GM19240 (cell line): Measurements from ENCODE around the gene PDSS2.

Source experiments
- DNase-seq: peaks from one replicate; pipeline ENCODE4 v3.0.0; 2011; ENCODE audit warnings: low spot score; ENCODE audit not compliant: insufficient read length

Gene PDSS2

DNA sequence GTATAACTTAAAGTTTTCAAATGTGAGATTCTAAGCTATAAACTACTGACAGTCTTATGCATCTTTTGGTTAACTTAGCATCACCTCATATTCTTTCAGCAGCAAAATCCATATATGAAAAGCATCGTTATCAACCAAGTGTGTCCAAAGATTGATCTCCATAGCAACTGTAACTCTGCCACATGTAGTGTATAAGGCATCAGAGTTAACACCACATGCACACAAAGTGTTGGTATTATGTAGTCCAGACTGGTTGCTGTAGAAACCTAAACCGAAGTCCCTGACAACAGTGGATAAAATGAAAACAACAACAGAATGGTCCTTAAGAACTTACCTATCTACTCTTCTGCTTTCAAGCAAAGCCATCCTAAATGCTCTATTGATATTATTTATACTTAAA lies 39.6 kb downstream of the PDSS2 start:
- no peak for DNase-seq

DNA sequence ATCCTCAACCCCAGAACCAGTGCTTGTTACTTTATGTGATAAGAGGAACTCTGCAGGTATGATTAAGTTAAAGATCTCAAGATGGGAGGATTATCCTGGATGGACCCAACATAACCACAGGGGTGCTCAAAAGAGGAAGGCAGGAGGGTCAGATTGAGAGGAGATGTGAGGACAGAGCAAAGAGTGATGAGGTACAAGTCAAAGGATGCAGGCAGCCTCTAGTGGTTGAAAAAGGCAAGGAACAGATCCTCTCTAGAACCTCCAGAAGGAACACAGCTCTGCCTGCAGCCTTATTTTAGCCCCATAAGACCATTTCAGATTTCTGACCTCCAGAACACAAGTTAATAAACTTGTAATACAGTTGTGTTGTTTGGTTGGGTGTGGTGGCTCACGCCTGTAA lies 41.2 kb downstream of the PDSS2 start:
- no peak for DNase-seq

DNA sequence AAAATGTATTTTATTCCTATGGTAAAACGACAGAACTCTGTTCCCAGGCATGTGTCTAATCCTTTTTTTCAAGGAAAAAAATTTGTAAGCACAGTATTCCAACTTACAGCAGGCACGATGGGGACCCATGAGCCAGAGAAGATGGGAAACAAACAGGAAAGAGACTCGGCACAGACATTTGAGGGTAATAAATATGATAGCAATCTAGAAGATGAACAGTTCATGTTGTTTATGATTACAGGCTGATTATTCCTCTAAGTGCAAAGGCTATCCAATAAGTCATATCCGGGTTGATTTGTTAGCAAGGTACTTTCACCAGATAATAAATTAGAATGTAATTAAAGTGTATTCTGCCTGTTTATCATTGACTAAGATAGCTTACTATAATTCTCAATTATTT lies 43.2 kb downstream of the PDSS2 start:
- DNase-seq = no peak

DNA sequence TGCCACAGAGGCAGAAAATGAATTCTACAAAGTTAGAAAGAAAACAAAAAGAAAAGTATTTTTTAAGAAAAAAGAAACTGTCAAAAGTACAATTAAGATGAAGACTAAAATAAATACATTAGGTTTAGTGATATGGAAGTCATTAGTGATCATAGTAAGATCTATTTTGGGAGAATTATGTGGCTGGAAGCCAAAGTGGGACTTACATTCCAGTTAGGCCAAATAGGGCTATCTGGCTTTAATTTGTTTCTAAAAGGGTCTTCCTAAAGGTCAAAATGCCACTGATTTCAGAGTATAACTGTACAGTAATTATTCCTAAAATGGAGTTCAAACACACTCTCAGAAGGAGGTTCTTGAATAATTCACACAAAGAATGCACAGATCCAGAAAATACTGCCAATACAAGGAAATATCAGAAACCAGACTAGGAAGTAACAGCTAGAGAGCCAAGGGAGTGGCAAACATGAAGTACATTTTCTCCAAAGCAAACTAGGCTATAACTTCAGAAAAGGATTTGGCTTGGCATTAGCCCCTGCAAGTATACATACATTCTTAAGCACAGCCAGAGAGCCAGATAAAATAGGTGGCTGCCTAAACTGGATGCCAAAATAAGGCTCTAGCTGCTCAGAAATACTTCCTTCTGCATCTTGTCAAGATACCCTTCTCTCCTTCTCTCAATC lies 45.3 kb downstream of the PDSS2 start:
- DNase-seq = no peak

DNA sequence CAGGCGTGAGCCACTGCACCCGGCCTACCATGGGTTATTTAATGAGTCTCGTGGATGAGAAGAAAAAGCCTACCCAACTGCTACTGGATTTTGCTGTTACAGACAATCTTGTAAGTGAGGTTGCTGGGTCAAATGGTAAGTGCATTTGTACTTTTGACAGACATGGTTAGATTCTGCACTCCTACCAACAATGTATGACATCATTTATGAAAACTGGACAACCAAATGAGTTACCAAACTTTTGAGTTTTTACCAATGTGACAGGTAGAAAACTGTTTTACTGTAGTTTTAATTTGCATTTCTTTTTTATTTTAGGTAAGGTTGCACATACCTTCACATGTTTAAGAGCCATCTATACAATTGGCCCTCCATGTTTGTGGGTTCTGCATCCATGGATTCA lies 48.2 kb downstream of the PDSS2 start:
- DNase-seq = no peak

DNA sequence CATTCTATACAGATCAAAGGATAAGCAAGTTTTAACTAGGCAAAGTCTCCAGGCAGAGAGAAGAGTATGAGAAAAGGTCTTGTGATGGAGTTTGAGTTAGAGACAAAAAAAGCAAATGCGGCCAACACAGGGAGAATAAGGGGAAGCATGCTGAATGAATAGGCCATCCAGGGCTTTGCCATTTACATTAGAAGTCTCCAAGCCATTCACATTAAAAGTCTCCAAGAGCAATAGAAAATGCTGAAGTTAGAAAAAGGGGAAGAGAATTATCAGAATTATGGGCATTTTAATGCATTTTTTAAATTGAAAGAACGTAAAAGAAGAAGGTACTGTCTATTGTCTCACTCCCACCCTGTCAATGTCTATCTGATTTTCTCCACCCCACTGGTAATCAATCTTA lies 49.4 kb downstream of the PDSS2 start:
- no peak for DNase-seq

DNA sequence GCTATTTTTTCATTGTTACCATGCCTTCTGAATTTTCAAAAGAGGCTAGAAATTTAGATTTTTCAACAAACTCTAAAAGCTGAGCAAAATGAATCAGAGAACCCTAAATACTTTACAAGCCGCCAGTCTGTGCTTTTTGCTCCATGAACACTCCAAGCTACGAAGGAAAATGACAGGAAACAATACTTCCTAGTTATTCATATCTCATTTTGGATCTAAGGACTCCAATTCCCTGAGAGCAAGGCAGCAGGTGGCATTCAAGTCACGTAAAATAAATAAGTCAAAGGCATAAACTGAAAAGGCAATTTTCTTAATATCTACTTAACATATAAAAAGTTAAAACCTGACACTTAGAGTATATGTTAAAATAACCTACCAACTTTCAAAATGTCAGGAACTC lies 50.6 kb downstream of the PDSS2 start:
- DNase-seq = no peak

DNA sequence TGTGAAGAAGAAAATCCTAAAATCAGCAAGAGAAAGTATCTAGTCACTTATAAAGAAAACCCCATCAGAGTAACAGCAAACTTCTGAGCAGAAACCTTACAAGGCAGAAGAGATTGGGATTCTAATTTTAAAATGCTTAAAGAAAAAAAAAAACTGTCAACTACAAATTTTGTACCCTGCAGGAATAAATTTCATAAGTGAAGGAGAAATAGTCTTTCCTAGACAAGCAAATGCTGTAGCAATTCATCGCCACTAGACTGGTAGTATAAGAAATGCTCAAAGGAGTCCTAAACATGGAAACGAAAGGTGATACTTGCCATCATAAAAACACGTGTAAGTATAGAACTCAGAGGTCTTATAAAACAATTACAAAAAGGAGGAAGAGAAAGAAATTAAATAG lies 54.4 kb downstream of the PDSS2 start:
- no peak for DNase-seq

DNA sequence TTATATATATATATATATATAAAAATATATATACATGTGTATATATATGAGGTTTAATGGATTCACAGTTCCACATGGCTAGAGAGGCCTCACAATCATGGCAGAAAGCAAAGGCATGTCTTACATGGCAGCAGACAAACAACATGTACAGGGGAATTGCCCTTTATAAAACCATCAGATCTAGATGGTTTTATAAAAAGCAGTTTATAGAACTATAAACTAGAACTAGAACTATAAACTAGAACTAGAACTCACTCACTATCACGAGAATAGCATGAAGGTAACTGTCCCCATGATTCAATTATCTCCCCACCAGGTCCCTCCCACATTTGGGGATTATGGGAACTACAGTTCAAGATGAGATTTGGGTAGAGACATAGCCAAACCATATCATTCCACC lies 56.8 kb downstream of the PDSS2 start:
- no peak for DNase-seq

DNA sequence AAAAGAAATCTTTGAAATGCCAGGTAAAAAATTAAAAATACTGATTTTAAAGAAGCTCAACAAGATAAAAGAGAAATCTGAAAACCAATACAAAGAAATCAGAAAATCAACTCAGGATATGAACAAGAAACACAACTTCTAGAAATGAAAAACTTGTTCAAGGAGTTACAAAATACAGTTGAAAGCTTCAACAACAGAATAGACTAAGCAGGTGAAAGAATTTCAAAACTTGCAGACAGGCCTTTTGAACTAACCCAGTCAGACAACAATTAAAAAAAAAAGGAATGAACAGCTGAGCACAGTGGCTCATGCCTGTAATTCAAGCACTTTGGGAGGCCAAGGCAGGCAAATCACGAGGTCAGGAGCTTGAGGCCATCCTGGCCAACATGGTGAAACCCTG lies 57.8 kb downstream of the PDSS2 start:
- no peak for DNase-seq

DNA sequence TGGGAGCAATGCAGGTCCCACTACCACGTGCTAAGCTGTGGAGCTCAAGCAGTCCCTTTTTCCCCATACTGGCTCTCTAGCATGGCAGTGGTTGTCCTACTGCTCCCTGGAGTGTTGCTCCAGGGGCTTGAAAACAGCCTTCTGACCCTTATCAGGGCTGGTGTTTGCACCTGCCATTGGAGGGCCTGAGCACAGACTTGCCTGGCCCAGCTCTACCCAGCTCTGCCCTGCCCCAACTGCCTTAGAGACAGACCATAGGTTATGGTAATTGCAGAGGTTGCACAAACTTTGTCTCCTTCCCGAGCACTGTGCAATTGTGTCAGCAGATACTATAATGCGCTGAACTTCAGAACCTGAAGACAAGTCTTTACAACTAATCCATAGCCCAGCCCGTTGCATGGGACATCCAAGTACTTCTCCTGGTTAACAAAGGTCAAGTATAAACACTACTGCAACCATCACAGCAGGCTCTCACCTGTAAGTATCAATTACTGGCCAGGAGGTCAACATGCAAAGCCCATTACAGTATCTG lies 58.7 kb downstream of the PDSS2 start:
- no peak for DNase-seq

DNA sequence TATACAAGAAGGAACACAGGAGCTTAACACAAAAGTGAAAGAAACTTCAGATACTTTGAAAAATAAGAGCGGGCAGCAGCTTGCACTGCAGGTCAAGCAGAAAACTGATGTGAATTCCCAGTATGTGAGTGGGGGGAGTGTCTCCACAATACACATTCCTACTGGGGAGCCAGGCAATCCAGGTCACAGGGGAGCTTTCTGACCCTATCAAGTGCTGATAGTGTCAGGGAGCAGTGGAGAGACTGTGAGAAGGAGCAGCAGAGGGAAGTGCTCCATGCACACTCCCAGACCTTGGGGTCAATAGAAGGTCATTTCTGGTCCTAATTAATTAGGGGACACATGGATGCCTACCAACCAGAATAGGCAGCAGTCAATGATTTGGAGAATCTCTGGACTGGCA lies 59.4 kb downstream of the PDSS2 start:
- no peak for DNase-seq

DNA sequence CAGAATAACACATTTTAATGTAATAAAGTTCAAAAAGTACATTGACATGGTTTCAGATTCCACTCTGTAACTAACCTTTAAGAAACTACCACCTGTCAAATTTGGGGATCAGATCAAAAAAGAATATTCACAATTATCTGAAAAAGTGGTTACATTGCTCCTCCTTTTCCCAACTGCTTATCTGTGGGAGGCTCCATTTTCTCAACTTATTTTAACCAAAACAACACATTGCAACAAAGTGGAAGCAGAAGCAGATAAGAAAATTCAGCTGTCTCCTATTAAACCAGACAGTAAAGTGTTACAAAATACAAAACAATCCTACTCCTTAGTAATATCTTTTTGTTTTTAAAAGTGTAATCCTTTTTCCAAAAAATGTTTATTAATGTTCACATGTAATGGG lies 61.4 kb downstream of the PDSS2 start:
- DNase-seq = no peak

DNA sequence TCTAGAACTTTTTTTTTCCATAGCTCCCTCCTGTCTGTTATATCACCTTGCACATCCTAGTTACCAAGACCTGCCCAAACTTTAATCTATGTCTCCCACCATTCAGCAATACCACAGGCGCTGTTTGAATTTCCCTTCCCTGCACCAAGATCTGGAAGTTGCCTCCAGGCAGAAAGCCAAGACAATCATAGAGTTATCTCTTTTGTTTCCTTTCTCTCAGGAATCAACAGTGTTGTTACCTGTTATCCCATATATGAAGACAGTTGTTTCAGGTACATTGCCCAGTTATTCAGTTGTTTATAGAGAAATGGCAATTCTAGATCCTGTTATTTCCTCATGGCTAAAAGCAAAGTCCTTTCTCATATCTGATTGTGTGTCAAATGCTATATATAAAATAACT lies 63.2 kb downstream of the PDSS2 start:
- no peak for DNase-seq

DNA sequence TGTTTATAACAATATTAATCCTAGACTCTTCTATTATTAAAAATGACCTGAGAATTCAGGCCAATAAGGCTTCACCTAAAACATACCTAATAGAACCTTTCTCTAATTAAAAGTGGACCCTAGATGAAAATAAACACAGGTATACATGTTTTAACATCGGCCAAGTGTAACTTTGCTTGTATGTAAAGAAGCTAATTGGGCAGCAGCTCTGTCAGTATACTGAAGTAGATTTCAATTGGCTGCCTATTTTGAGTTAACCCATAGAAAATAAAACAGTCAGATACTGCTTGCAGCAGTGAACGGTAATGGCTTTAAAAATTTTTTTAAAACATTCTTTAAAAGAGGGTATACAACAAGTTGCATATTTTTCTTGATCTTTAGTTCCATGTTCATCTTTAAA lies 67.3 kb downstream of the PDSS2 start:
- no peak for DNase-seq

DNA sequence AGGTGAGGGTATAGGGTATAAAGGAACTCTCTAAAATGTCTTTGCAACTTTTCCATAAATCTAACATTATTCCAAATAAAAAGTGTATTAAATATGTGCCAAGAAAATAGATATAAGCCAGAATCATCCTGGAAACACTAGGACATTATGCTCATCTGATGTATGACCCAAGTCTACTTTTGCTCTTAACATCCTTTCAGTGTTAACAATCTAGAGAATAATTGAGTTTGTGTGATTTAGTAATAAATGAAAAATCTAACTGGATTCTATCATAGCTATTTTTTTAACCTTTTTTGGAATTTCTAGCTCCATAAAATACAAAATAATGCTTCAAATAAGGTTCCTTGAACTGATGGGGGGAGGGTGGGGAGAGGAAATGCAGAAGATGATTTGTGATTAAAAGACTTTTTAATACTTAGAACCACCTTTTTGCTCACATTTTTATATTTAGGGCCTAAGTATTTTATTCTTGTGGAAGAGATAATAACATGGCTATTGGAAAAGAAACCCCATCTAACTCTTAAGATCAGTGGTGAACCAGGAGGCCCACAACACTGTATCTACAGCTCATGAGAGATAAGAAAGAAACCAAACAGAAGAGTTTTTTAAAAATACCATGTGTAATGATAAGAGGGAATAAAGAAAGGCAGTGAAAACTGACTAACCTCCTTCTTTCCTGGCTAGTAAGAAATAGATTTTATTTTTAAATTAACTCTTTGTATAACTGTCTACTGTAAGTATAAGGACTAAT lies 68.5 kb downstream of the PDSS2 start:
- no peak for DNase-seq

DNA sequence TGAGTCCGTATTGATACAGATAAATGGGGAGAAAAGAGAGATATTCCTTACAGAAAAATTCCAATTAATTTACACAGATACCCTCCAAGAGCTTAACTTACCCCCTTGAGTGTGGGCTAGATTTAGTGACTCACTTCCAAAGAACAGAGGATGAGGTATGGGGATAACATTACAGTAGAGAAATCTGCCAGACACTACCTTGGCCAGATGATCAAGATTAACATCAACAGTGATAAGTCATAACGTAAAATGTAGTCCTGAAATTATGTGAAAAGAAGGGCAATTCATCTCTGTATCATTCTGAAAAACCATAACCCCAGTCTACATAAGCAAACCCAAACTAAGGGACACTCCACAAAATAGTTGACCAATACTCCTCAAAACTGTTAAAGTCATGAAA lies 69.3 kb downstream of the PDSS2 start:
- DNase-seq = no peak

DNA sequence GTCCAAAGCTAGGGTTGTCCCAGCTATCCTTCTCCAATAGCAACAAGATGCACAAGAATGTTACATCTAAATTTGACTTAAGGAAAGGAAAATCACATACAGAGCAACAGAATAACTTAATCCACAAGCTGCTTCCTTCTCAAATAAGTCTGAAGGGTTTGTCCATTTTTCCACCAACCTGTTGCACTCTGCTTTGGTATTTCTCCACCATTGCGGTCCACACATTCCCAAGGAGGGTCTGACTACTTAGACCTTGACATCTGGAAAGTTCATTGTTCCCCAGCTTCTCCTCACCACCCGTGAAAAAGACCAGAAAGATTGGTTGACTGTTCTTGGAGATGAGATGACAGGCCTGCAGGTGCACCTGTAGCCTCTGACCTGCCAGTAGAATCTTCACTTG lies 72.5 kb downstream of the PDSS2 start:
- DNase-seq = no peak

DNA sequence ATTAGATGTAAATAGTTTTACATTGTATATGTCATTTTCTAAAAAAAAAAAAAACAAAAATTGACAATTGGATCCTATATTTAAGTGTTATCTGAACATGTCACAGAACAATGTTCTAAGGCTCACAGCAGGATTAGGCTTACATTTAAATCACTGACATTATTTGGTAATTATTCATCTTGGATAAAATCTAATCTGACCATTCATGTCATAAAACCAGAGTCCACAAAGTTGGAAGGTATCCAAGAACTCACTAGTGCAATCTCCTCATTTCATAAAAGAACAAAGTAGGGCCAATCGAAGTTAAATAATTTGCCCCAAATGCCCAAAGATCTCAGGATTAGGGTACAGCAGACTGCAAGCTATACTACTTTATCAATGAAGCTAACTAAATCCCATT lies 73.0 kb downstream of the PDSS2 start:
- no peak for DNase-seq

DNA sequence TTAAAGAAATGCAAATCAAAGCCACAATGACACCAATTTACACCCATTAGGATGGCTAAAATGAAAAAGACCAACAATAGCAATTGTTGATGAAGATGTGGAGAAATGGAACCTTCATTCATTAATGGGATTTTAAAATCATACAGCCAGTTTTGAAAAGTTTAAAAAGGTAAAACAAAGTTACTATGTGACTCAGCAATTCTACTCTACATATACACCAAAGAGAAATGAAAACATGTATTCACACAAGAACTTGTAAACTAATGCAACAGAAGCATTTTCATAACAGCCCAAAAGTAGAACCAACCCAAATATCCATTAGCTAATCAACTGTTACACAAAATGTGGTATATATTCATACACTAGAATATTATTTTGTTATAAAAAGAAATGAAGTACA lies 75.7 kb downstream of the PDSS2 start:
- no peak for DNase-seq

DNA sequence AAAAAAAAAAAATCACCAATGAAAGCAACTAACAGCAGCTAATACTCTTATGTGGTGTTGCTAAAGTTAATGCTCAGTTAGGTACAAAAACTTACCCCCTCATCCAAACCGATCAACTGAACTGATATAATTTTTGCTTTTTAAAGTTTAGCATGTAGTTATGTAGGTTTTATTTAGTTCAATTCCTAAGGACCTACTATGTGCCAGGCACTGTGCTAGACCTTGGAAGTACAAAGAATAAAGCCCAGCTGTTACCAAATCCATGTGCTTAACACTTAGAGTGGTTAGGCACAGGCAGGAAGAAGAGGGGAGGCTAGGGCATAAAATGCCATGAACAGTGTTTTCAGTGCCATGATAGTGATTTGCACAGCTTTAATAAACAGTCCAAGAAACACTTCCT lies 85.1 kb downstream of the PDSS2 start:
- no peak for DNase-seq

DNA sequence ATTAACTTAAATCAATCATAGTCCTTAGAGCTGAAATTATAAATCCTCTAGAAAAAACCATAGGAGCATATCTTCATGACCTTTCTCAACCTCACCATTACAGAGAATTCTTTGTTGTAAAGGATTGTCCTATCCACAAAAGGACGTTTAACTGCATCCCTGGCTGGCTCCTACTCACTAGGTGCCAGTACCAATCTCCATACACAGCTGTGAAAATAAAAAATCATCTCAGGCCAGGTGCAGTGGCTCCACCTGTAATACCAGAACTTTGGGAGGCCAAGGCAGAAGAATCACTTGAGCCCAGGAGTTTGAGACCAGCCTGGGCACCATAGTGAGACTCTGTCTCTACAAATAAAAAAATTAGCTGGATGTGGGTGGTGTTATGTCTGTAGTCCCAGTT lies 89.9 kb downstream of the PDSS2 start:
- DNase-seq = no peak

DNA sequence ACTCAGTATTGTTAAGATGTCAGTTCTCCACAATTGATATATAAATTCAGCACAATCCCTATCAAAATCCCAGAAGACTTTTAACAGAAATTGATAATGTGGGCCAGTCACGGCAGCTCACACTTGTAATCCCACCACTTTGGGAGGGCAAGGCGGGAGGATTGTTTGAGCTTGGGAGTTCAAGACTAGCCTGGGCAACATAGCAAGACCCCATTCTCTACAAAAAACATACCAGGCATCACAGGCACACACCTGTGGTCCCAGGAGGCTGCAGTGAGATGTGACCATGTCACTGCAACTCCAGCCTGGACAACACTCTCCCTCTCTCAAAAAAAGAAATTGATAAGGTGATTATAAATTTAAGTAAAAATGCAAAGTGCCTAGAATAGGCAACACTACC lies 90.9 kb downstream of the PDSS2 start:
- no peak for DNase-seq
